GM21737 (cell line): ENCODE results near the gene ST3GAL6.

Source experiments
- ATAC-seq: cut with Tn5 transposase; IDR thresholded peaks from one replicate; pipeline ENCODE4 v1.9.1; 2021; ENCODE audit warnings: mild to moderate bottlenecking, moderate library complexity; ENCODE audit not compliant: unreplicated experiment

Gene ST3GAL6, protein sequence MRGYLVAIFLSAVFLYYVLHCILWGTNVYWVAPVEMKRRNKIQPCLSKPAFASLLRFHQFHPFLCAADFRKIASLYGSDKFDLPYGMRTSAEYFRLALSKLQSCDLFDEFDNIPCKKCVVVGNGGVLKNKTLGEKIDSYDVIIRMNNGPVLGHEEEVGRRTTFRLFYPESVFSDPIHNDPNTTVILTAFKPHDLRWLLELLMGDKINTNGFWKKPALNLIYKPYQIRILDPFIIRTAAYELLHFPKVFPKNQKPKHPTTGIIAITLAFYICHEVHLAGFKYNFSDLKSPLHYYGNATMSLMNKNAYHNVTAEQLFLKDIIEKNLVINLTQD

DNA sequence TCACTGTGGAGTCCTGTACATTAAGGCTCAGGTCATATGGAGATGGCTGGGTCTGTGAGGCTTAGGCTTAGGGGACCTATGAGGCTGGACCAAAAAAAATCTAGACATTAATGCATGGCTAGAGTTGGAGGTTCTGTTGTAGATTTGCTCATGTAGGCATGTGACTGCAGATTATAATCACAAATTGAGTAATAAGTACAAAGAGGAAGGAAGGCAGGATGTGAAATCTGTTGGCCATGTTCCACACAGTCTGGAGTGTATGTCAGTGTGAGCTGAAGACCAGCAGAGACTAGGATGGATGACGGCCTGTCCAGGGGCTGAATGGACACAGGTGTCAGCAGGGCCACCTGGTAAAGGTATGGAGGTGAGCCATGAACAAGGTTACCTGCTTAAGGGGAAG, at the start of gene ST3GAL6:
Gene ST3GAL6, plus strand, starts transcription at position 265 of the 400 bp plus-strand sequence. CDS start 5,101 bp downstream, outside the sequence.
- no peak for ATAC-seq

- no peak for ATAC-seq
Observed at GRCh38 chr3:98713984-98714383, 49.2 kb upstream of the ST3GAL6 start.

DNA sequence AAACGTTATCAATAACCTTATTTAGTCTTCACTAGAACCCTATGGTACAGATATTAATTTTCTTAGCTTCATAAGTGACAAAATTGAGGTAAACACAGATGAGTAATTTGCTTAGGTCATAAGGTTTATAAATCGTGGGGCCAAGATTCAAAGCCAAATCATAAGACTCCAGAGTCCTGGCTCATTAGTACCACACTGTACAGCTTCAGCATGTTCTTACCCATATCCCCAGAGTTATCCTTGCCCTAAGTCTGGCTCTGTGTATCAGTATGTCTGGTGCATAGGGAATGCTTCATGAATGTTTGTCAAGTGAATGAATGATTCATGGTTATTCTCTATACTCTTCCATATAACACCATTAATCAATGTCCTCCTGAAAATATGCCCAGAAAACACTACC, 45.6 kb upstream of the ST3GAL6 start:
- no peak for ATAC-seq

GRCh38 chr3:98718730-98719129, 44.4 kb upstream of the ST3GAL6 start:
- ATAC-seq, result no peak

DNA sequence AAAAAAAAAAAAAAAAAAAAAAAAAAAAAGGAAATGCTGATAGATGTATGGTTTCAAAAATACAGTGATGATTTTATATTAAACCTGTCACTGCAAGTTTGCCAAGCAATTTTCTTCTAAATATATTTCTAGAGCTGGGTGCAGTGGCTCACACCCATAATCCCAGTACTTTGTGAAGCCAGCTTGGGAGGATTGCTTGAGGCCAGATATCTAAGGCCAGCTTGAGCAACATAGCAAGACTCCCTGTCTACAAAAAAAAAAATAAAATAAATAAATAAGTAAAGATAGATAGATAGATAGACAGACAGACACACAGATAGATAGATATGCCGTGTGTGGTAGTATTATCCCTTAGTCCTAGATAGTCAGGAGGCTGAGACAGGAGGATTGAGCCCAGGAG, 41.4 kb upstream of the ST3GAL6 start:
- no peak for ATAC-seq

DNA sequence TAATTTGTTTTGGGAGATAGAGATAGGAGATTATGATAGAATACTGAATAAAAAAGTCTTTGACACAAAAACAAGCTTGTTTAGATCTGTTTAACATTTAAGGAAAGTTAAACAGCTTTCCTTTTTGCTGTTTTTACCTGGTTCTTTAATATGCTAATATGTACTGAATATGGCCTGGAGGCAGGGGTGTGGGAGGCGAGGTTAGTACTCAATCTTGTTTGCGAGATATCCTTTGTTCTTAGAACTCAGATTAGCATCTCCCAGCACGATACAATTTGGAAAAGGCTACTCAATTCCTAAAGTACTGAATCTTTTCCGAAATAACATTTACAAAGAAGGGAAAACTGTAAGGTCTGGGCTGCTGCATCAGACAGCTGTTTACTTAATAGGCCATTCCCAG, 40.8 kb upstream of the ST3GAL6 start:
- ATAC-seq, result no peak

DNA sequence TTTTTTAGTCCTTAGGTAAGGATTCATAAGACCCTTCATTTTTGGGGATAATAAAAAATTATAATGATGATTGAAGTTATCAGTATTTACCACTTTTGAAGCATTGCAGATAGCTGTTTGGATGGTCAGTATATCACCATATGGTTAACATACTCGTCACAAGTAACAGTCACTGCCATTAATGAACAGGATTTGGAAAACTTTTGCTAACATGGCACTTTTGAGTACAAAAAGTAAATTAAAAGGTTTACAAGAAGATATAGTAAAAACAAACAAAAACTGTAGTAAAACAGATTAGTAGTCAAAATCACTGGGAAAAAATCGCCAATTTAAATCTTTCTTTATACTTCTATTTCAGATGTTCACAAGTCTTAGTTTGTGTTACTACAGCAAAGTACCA, 37.8 kb upstream of the ST3GAL6 start:
- no peak for ATAC-seq

DNA sequence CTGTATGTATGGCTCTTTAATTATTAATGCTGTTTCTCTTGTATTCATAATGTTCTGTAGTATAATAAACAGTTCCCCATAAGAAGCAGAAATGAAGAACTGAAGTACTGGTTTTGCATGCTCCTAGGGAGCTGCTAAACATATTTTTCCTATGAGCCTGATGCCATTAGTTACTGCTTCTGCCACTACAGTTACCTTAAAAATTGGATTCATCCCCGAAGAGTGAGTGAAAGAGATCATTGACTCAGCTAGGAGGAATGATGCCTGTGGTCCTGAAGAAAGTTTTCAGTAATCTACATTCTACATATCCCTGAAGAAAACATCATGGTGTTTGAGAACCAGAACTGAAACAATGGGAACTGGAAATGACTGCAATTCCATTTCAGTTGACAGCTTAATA, 37.1 kb upstream of the ST3GAL6 start:
- no peak for ATAC-seq

DNA sequence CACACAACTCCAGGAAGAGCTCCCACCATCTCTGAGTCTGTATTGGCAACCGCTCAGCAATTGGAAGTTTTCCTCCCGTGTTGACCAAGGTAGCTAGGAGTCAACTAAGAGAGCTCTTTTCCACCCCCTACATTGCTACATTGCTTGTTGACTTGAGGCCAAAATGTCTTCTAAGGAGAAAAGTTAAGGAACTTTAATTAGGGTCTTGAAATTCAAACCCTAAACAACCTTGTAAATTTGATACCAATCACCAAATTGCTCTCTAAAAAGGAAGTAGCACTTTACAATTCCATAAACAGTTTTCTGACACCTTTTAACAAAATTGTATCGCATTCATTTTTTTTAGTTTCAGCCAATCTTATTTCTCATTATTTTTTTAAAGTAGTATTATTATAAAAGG, 35.5 kb upstream of the ST3GAL6 start:
- ATAC-seq, result no peak

DNA sequence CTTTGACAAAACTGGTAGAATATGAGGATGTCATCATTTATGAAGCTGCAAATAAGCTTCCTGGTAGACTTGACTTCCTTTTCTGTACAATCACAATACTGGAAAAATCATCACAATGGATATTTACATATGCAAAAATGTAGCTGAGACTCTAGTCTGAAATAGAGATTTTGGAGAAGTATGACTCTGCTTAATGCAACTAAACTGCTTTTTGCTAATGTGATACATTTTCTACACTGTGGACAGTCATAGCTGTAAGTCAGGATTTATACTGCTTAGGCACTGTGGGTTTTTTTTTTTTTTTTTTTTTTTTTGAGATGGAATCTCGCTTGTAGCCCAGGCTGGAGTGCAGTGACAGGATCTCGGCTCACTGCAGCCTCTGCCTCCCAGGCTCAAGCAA, 34.5 kb upstream of the ST3GAL6 start:
- no peak for ATAC-seq

- ATAC-seq, result no peak
Observed at GRCh38 chr3:98730338-98730737, 32.8 kb upstream of the ST3GAL6 start.

DNA sequence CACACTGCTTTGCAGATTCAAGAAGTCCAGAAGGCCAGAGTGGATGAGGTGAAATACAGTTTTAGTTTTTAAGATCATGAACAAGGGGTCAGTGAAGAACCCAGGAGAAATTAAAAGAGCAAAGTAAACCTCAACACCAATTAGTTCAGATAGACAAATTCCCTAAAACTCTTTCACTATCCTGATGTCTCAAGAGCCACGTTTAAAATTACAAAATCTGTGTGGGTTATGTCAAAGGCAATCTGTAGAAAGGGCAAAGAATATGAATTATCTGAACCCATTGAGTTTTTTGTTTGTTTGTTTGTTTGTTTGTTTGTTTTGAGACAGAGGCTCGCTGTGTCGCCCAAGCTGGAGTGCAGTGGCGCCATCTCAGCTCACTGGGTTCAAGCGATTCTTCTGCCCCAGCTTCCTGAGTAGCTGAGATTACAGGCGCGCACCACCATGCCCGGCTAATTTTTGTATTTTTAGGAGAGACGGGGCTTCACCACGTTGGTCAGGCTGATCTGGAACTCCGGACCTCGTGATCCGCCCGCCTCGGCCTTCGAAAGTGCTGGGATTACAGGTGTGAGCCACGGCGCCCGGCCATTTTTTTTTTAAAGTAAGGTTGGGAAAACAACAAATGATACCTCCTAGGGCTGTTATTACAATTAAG, 32.1 kb upstream of the ST3GAL6 start:
- ATAC-seq, result no peak

GRCh38 chr3:98731720-98732285, 31.3 kb upstream of the ST3GAL6 start:
- peak; percentile 41 for ATAC-seq

- peak; percentile 50 for ATAC-seq
Observed at GRCh38 chr3:98732286-98733052, 30.7 kb upstream of the ST3GAL6 start.

GRCh38 chr3:98733053-98733811, 29.9 kb upstream of the ST3GAL6 start:
- ATAC-seq, result peak; percentile 22

GRCh38 chr3:98733812-98734281, 29.3 kb upstream of the ST3GAL6 start:
- ATAC-seq, result no peak

GRCh38 chr3:98734306-98734705, 28.8 kb upstream of the ST3GAL6 start:
- ATAC-seq, result no peak

- ATAC-seq, result no peak
Observed at GRCh38 chr3:98734735-98735134, 28.4 kb upstream of the ST3GAL6 start.

- no peak for ATAC-seq
Observed at GRCh38 chr3:98735296-98735695, 27.8 kb upstream of the ST3GAL6 start.

GRCh38 chr3:98735761-98736269, 27.3 kb upstream of the ST3GAL6 start:
- no peak for ATAC-seq
